Measurements from ENCODE around the gene VAX1.
"Not testable (repeated sequence)": the region's sequence is repeated elsewhere in the genome, so short reads cannot be mapped to it uniquely, and the experiment has no call there.

VAX1 gene

DNA sequence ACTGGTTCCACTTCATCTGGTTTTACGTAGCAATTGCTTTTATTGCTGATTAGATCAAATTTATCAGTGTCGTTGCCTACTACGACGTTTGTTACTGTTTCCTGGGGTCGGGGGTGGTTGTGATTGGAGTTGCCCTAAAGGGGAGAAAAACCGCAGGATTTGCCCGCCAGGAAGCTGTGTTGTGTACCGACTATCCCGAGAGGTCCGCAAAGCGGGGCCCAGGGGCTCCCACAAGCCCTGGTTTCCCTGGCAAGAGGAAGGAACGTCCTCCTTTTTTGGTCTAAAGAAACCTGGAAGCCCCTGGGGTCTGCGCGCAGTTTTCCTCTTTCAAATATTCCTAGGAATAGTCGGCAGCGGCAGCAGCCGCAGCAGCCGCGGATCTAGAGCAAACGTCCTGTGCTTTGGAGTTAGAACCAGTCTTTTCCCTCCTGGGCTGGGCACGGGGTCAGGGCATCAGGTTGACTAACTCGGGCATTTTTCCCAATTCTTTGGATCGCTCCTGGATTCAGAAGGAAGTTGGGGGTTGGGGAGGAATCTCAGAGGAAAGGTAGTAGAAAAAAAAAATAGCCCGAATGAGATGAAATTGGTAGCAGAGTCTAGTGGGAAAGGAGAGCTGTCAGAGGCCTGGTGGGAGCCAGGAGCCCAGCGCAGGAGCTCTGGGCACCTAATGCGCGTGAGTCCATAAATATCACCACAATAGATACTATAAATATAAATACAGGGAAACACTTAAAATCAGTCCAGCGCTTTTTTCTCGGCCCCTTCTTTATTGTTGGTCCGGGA, 4.6 kb downstream of the VAX1 start:
- peaks cover 84% of the 10 kb centered on the region for H3K27me3 Mint-ChIP-seq (ENCODE audit: low read depth)
- no peaks in the 10 kb centered on the region for H3K9me3 Mint-ChIP-seq
- H3K4me1 Mint-ChIP-seq (ENCODE audit: low read depth): peaks cover 5% of the 10 kb centered on the region
- no peak overlapping the region for H3K4me3 Mint-ChIP-seq
- peak overlapping the region; percentile 45 for H3K27ac Mint-ChIP-seq
- H3K36me3 Mint-ChIP-seq (ENCODE audit: low read depth): peaks cover 6% of the 10 kb centered on the region

- Mint-ChIP-seq H3K4me1 (ENCODE audit: low read depth) (peaks cover 5% of the 10 kb centered on the region), H3K27me3 (ENCODE audit: low read depth) (peaks cover 80% of the 10 kb centered on the region), H3K9me3 (no peaks in the 10 kb centered on the region), H3K4me3 (no peak overlapping the region), H3K36me3 (ENCODE audit: low read depth) (peaks cover 6% of the 10 kb centered on the region), H3K27ac (peak overlapping the region; percentile 20)
These were observed 5.3 kb downstream of the VAX1 start for GRCh38 chr10:117132751-117133231.

- H3K4me3 Mint-ChIP-seq: peak overlapping the region; percentile 46
- peaks cover 6% of the 10 kb centered on the region for H3K36me3 Mint-ChIP-seq (ENCODE audit: low read depth)
- H3K4me1 Mint-ChIP-seq (ENCODE audit: low read depth): peaks cover 5% of the 10 kb centered on the region
- peaks cover 76% of the 10 kb centered on the region for H3K27me3 Mint-ChIP-seq (ENCODE audit: low read depth)
- peak overlapping the region; percentile 55 for H3K27ac Mint-ChIP-seq
- no peaks in the 10 kb centered on the region for H3K9me3 Mint-ChIP-seq
These were observed 6.4 kb downstream of the VAX1 start for GRCh38 chr10:117131376-117132327.

DNA sequence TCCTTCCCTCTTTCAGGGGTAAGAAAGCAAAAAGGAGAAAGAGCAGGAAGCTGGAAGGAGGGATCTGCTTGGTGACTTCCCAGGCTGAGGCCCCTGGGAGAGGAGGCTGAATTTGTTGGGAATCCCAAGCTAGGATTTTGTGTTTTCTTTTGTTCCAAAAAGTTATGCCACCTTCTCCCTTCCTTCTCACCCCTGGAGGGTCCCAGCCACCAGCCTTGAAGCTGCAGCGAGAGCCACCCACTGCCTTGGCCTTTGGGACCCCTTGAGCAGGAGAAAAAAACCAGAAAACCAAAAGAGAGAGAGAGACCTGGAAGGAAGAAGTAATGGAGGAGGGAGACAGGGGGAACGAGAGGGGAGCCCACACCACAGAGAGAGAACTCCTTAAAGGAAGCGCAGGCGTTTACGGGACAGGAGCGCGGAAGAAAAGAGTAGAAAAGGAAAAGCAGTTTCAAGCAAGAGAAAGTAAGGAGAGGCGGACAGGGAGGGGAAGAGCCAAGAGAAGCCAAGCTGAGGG, 7.2 kb downstream of the VAX1 start:
- H3K4me3 Mint-ChIP-seq: no peak overlapping the region
- peak overlapping the region; percentile 42 for H3K27ac Mint-ChIP-seq
- H3K4me1 Mint-ChIP-seq (ENCODE audit: low read depth): peaks cover 5% of the 10 kb centered on the region
- H3K36me3 Mint-ChIP-seq (ENCODE audit: low read depth): peaks cover 6% of the 10 kb centered on the region
- H3K27me3 Mint-ChIP-seq (ENCODE audit: low read depth): peaks cover 69% of the 10 kb centered on the region
- no peaks in the 10 kb centered on the region for H3K9me3 Mint-ChIP-seq

GRCh38 chr10:117130346-117130745, 7.7 kb downstream of the VAX1 start:
- H3K36me3 Mint-ChIP-seq (ENCODE audit: low read depth): peaks cover 4% of the 10 kb centered on the region
- peaks cover 5% of the 10 kb centered on the region for H3K4me1 Mint-ChIP-seq (ENCODE audit: low read depth)
- no peak overlapping the region for H3K4me3 Mint-ChIP-seq
- H3K27me3 Mint-ChIP-seq (ENCODE audit: low read depth): peaks cover 63% of the 10 kb centered on the region
- no peaks in the 10 kb centered on the region for H3K9me3 Mint-ChIP-seq
- H3K27ac Mint-ChIP-seq: no peak overlapping the region

DNA sequence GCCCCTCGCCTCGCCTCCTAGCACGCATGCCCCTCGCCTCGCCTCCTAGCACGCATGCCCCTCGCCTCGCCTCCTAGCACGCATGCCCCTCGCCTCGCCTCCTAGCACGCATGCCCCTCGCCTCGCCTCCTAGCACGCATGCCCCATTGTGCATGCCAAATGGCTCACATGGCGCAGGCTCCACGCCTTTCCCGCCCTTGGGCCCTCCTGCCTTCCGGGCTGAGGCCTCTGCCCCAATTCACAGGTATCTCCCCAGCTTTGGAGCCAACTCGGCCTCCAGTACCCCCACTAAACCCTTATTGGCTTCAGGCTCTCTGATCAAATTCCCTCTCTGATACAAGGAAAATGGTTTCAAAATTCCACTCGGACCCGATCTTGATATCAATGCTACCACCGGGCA, 11.4 kb downstream of the VAX1 start:
- H3K4me3 Mint-ChIP-seq; H3K4me1 Mint-ChIP-seq (ENCODE audit: low read depth): not testable (repeated sequence)
- peaks cover 33% of the 10 kb centered on the region for H3K27me3 Mint-ChIP-seq (ENCODE audit: low read depth)

GRCh38 chr10:117126034-117126433, 12.0 kb downstream of the VAX1 start:
- Mint-ChIP-seq H3K4me3 (no peak overlapping the region), H3K4me1 (ENCODE audit: low read depth) (no peaks in the 10 kb centered on the region), H3K36me3 (ENCODE audit: low read depth) (no peaks in the 10 kb centered on the region), H3K27me3 (ENCODE audit: low read depth) (peaks cover 27% of the 10 kb centered on the region), H3K27ac (no peak overlapping the region), H3K9me3 (no peaks in the 10 kb centered on the region)

More for the DNA sequence above, 11.4 kb downstream of the VAX1 start:
- H3K9me3 Mint-ChIP-seq; H3K27ac Mint-ChIP-seq; H3K36me3 Mint-ChIP-seq (ENCODE audit: low read depth): not testable (repeated sequence)

- Mint-ChIP-seq H3K9me3 (no peaks in the 10 kb centered on the region), H3K4me3 (no peak overlapping the region), H3K27ac (no peak overlapping the region), H3K4me1 (ENCODE audit: low read depth) (no peaks in the 10 kb centered on the region), H3K27me3 (ENCODE audit: low read depth) (peaks cover 12% of the 10 kb centered on the region), H3K36me3 (ENCODE audit: low read depth) (no peaks in the 10 kb centered on the region)
These were observed 25.9 kb downstream of the VAX1 start for GRCh38 chr10:117112220-117112619.

DNA sequence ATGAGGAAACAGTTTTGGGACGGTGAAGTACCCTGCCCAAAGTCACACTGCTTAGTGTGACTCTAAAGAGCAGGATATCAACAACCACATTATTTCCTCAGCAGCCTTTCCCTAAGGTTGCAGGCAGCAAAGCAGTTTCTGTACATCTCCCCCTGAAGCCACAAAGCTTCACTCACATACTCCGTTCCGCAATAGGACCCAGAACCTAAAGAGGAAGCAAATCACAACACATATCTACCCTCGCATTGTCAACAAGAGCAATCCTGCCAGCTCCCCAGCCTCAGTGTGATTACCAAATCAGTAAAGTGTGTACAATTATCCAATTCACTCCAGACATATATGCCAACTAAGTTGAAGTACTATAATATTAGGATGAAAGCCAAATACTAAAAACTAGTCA, 30.8 kb downstream of the VAX1 start:
- Mint-ChIP-seq H3K9me3 (no peaks in the 10 kb centered on the region), H3K27me3 (ENCODE audit: low read depth) (no peaks in the 10 kb centered on the region), H3K27ac (no peak overlapping the region), H3K36me3 (ENCODE audit: low read depth) (no peaks in the 10 kb centered on the region), H3K4me3 (no peak overlapping the region), H3K4me1 (ENCODE audit: low read depth) (no peaks in the 10 kb centered on the region)

DNA sequence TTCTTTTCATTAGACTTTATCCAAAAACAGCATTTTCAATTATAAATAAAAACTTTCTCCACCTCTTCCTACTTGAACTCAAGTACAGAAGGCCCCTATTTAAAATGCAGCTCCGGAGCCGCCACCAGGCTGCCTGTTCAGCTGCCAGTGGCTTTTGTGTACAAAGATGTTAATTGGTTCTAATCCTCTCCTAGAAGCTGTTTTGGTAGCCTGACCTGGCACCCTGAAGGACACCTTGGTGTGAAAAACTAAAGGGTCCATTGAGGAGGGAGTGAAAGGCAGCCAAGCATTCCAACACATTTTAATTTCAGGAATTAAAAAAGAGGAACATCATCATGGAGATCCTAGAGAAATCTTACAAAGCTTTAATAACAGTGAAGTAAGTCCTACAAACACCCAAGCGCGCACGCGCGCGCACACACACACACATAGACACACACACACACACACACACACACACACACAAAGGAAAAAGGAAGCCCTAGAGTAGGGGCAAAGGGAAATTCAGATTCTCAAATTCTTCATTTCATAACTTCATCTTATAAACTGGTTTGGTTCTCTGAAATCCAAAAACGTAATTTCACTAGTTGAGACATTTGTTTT, 41.4 kb downstream of the VAX1 start:
- no peaks in the 10 kb centered on the region for H3K27me3 Mint-ChIP-seq (ENCODE audit: low read depth)
- H3K4me3 Mint-ChIP-seq: no peak overlapping the region
- no peaks in the 10 kb centered on the region for H3K9me3 Mint-ChIP-seq
- no peaks in the 10 kb centered on the region for H3K4me1 Mint-ChIP-seq (ENCODE audit: low read depth)
- H3K36me3 Mint-ChIP-seq (ENCODE audit: low read depth): no peaks in the 10 kb centered on the region
- no peak overlapping the region for H3K27ac Mint-ChIP-seq

DNA sequence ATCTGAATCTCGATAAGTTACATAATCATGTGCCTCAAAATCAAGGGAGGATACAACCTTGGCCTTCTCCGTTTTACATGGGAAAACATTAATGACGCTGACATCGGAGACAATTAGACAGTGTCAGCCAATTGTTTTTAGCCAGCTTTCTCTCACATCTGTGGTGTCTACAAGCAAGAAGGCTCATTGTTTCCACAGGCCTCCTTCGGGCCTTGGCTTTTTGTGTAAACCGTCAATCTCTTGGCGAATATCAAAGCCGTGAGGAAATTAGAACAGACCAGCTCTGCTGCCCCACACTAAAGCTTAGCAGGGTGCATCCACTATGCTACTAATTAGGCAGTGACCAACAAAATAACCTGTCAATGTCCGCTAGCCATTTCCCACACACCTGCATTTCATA, 43.2 kb downstream of the VAX1 start:
- H3K36me3 Mint-ChIP-seq (ENCODE audit: low read depth): no peaks in the 10 kb centered on the region
- H3K27ac Mint-ChIP-seq: no peak overlapping the region
- no peaks in the 10 kb centered on the region for H3K9me3 Mint-ChIP-seq
- H3K27me3 Mint-ChIP-seq (ENCODE audit: low read depth): no peaks in the 10 kb centered on the region
- H3K4me3 Mint-ChIP-seq: no peak overlapping the region
- H3K4me1 Mint-ChIP-seq (ENCODE audit: low read depth): no peaks in the 10 kb centered on the region

GRCh38 chr10:117092386-117092785, 45.7 kb downstream of the VAX1 start:
- no peaks in the 10 kb centered on the region for H3K9me3 Mint-ChIP-seq

GRCh38 chr10:117090834-117091233, 47.2 kb downstream of the VAX1 start:
- no peaks in the 10 kb centered on the region for H3K36me3 Mint-ChIP-seq (ENCODE audit: low read depth)
- H3K4me1 Mint-ChIP-seq (ENCODE audit: low read depth): no peaks in the 10 kb centered on the region
- H3K4me3 Mint-ChIP-seq: no peak overlapping the region
- no peaks in the 10 kb centered on the region for H3K27me3 Mint-ChIP-seq (ENCODE audit: low read depth)
- no peaks in the 10 kb centered on the region for H3K9me3 Mint-ChIP-seq
- H3K27ac Mint-ChIP-seq: no peak overlapping the region

More at GRCh38 chr10:117092386-117092785, 45.7 kb downstream of the VAX1 start:
- H3K36me3 Mint-ChIP-seq (ENCODE audit: low read depth): no peaks in the 10 kb centered on the region
- no peaks in the 10 kb centered on the region for H3K4me1 Mint-ChIP-seq (ENCODE audit: low read depth)
- no peaks in the 10 kb centered on the region for H3K27me3 Mint-ChIP-seq (ENCODE audit: low read depth)
- no peak overlapping the region for H3K27ac Mint-ChIP-seq
- no peak overlapping the region for H3K4me3 Mint-ChIP-seq

DNA sequence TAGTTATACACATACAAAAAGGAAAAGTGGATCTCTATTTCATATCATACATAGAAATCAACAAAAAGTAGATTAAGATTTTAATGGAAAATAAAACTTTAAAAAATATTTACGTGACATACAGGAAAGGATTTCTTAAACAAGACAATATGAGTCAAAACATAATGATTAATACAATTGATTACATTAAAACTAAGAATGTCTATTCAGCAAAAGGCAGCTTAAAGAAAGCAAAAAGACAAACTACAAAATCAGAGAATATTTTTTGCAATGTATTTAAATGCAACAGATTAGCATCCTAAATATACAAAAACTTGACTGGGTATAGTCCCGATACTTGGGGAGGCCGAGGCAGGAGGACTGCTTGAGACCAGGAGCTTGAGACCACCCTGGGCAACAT, 50.5 kb downstream of the VAX1 start:
- Mint-ChIP-seq H3K9me3 (no peaks in the 10 kb centered on the region), H3K36me3 (ENCODE audit: low read depth) (no peaks in the 10 kb centered on the region)

More for the DNA sequence above, 50.5 kb downstream of the VAX1 start:
- H3K4me1 Mint-ChIP-seq (ENCODE audit: low read depth): no peaks in the 10 kb centered on the region
- no peak overlapping the region for H3K27ac Mint-ChIP-seq
- H3K27me3 Mint-ChIP-seq (ENCODE audit: low read depth): no peaks in the 10 kb centered on the region
- no peak overlapping the region for H3K4me3 Mint-ChIP-seq
